Fibroblast of lung (primary cell): ENCODE data around the gene F13A1.

Experiments used
- EZH2 ChIP-seq: IDR thresholded peaks from 2 replicates; pipeline ENCODE4 v1.5.1; 2012; ENCODE audit warnings: low read length, control low read depth, mild to moderate bottlenecking; ENCODE audit errors: missing control alignments
- TF ChIP-seq, protein P1 (sequence below), 2 donors: IDR thresholded peaks in 1 of 2; conservative IDR thresholded peaks in 1 of 2; 1 replicate in 1 of 2; 2 replicates in 1 of 2; pipeline ENCODE4 v1.5.1; 2011 to 2012; ENCODE audit warnings: low read length in 2 of 2, control low read depth in 1 of 2, inconsistent platforms in 1 of 2, low read depth in 1 of 2, mild to moderate bottlenecking in 1 of 2

DNA sequence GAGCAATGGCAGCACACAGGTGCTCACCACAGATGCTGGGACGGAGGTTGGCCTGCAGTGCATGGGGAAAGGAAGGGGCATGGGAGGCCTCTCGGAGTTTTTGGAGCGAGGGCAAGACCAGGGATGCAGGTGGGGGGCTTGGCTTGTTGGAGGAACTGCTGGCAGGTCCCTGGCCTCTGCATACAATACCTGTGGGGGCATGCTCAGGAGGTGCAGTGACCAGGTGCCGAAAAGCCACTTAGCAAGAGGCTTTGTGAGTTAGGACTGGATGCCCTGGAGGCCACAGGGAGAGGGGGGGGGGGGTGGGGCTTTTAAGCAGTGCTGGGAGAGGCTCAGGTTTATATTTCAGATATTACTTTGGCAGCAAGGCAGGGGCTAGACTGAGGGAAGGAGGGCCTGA lies 142.7 kb downstream of the F13A1 start:
- TF ChIP-seq, protein P1, sequence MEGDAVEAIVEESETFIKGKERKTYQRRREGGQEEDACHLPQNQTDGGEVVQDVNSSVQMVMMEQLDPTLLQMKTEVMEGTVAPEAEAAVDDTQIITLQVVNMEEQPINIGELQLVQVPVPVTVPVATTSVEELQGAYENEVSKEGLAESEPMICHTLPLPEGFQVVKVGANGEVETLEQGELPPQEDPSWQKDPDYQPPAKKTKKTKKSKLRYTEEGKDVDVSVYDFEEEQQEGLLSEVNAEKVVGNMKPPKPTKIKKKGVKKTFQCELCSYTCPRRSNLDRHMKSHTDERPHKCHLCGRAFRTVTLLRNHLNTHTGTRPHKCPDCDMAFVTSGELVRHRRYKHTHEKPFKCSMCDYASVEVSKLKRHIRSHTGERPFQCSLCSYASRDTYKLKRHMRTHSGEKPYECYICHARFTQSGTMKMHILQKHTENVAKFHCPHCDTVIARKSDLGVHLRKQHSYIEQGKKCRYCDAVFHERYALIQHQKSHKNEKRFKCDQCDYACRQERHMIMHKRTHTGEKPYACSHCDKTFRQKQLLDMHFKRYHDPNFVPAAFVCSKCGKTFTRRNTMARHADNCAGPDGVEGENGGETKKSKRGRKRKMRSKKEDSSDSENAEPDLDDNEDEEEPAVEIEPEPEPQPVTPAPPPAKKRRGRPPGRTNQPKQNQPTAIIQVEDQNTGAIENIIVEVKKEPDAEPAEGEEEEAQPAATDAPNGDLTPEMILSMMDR (conservative IDR thresholded peaks at IDR 0.05 in 1 of 2, IDR thresholded peaks at IDR 0.05 in 1 of 2; ENCODE audit: low read depth in 1 of 2, low read length in 2 of 2), result no peak
- no peak for TF ChIP-seq EZH2
